NCI-H82 treated with DMSO at 0.1 percent for 48 hours (cell line): ENCODE data around the gene PFDN1.

Source experiments
- DNase-seq: peaks from one replicate; lab custom pipeline; 2025; ENCODE audit not compliant: unreplicated experiment; lab: John Stamatoyannopoulos, UW

PFDN1 gene

DNA sequence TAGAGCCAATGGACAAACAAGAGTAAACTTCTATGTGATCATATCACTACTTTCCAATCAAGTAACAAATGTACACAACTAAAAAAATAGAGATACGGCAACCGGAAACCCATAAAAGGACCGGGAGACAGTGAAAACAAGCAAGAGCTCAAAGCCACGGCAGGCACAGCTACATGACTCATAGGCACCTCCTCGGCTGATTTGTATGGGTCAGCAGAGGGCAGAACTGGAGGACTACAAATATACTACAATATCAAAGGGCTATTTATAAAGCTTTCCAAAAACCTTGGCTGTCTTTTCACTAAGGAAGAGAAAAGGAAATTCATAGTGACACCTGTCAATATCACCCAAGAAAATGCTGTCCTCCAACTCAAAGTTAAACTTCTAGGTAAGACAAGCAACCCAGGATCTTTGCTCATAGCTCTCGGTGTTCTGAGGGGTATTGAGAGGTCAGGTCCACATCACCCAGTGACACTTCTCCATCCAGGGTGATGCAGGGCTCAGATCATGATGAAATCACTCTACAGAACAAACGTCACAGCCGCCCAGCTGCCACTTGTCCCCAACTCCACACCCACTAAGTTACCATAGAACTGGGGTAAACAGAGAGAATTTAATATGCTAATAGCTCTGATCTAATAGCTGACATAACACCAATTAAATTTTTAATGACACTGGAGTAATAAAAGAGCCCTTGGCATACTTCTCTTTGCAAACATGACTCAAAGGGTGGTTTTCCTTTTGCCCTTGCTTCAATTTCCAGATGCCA, 41.3 kb downstream of the PFDN1 start:
- no peak for DNase-seq

DNA sequence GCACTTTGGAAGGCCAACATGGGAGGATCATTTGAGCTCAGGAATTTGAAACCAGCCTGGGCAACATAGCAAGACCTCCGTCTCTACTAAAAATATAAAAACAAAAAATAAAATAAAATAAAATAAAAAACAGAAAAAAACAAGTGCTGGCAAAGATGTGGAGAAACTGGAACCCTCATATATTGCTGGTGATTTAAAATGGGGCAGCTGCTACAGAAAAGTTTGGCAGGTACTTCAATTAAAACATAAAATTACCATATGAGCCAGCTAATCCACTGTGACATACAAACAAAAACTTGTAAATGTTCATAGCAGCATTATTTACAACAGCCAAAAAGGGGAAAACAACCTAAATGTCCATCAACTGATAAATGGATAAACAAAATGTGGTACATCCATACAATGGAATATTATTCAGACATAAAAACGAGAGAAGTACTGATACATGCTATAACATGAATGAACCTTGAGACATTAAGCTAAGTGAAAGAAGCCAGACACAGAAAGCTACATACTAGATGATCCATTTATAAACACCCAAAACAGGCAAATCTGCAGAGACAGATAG, 42.7 kb downstream of the PFDN1 start:
- DNase-seq: no peak

DNA sequence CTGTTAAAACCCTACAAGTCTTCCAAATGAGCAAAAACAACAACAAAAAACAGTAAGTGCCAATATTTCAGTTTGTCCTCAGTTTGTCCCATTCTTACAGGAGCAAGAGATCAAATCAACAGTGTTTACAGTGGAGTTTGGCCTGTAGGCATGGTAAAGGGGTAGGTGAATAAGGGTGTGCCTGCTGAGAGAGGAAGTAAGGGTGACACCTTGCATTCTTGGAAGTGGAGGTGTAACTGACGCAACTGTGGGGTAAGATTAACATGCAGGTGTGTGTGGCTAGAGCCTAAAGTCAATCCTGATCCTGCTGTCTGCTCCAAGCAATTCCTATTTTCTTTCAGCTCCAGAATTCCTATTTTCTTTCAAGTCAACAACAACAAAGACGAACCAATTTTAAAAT, 43.4 kb downstream of the PFDN1 start:
- no peak for DNase-seq

DNA sequence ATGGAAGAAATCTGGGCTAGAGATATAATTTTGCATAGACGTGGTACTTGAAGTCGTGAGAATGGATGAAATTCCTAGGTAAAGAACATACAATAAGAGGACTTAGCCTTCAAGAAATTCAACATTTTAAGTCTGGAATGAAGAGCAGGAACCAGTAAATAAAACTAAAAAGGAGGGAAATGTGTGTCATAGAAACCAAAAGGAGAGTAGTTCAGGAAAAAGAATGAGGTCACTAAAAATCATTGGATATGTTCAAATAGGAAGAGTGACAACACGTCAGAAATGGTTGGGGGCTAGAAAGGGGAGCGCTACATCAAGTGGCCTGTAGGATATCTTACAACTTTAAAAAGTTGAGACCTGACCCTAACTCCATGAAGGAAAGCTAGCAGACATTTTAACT, 44.0 kb downstream of the PFDN1 start:
- DNase-seq: no peak

DNA sequence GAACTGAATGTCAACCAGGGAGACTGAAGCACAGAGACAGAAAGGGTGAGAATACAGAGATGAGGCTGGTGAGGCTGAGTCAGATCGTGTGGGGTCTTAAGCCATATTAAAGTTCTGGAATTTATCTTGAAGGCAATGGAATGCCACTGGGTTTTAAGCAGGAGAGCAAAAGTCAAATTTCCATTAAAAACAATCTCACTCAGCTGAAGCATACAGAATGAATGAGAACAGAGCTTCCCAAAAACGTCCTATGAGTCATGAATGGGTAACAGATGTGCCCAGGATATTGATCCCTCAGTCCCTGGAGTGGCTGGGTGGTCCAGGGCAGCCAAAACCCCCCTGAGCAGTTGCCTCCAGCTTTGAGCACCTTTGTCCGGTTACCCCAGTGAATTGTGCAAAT, 44.9 kb downstream of the PFDN1 start:
- no peak for DNase-seq

DNA sequence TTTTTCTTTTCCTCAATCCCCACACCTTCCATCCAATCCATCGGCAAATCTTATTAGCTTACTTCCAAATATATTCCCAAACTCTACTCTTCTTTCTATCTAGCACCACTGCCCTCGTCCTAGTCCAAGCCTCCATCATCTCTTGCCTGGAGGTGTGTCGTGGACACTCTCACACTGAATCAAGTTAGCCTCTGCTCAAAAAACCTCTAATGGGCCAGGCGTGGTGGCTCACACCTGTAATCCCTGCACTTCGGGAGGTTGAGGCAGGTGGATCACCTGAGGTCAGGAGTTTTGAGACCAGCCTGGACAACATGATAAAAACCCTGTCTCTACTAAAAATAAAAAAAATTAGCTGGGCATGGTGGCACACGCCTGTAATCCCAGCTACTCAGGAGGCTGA, 46.2 kb downstream of the PFDN1 start:
- no peak for DNase-seq

DNA sequence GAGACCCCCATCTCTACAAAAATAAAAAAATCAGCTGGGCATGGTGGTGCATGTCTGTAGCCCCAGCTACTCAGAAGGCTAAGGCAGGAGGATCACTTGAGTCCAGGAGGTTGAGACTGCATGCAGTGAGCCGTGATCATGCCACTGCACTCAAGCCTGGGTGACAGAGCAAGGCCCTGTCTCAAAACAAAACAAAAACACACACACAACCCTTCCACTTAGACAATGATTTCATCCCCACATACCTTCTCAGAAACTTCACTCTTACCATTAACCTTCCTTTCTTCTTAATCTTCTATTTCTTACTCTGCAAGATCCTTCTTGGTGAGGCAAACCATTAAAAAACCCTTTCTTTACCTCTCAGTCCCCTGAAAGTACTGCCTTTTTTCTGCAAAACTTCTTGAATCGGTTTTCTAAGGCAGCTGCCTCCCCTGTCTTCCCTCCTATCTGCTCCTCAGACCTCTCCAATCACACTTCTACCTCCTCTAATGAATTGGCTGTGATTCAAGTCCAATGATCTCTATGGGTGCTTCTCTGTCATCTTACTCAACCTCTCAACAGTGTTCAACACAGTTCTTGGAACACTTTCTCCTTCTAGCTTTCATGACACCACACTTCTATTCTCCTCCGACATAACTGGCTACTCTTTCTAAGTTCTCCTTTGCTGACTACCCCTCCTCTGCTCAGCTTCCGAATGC, 47.3 kb downstream of the PFDN1 start:
- DNase-seq: no peak

DNA sequence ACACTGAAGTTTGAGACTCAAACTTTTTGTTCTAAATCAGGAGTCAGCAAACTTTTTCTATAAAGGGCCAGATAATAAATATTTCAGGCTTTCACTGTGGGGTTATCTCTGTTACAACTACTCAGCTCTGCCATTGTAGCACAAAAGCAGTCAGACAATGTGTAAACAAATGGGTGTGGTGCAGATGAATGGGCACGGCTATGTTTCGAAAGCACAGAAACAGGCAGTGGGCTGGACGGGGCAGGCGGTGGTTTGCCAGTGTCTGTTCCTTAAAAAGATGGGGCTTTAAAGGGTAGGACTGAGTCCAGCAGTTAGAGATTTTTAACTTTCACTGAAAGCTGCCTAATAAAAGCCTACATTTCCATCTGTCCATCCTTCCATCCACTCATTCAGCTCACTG, 48.9 kb downstream of the PFDN1 start:
- DNase-seq: no peak

DNA sequence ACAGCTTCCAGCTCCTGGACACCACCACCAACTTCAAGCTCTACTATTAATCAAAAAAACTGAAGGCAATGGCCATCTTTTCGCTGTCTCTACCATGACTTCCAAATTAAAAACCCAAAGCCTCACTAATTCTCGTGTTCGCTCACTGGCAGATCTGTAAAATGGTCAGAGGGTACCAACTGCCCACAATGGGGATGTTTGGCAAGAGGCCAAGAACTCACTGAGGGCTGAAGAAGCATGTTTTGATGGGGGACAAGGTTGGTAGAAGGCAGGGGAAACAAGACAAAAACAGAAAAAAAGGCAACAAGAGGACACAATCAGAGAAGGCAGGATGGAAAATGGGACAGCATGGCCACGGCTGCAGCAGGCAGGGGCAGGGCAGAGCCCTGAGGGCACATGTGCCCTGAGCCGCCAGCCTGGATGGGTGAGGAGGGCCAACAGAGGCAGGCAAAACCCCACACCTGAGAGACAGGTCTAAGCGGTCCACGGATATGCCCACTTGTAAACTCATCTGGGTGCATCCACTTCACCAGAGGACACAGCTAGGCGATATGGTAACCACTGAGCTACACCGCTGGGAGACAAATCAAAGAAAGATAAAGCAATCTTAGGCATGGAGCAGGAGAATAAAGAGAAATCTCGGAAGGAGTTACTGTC, 50.3 kb downstream of the PFDN1 start:
- no peak for DNase-seq

DNA sequence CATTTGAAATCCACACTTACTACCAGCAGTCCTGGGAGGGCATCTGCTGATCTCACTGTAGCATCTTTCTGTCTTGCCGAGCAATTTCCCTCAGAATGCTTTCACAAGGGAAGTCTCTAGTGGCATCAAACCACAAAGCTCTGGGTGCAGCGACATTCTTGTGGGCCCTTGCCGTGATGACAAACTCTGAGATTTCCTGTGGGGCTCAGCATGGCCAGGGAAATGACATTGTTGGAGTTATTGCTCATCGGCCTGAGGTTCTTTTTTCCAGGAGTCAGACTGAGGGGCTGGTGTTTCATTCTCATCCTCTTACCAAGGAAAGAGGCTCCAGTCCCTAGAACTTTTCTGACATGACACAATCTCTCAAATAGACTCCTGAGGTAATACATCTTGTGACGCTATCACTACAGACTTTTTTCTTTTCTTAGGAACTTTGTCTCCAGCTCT, 51.4 kb downstream of the PFDN1 start:
- DNase-seq: no peak

DNA sequence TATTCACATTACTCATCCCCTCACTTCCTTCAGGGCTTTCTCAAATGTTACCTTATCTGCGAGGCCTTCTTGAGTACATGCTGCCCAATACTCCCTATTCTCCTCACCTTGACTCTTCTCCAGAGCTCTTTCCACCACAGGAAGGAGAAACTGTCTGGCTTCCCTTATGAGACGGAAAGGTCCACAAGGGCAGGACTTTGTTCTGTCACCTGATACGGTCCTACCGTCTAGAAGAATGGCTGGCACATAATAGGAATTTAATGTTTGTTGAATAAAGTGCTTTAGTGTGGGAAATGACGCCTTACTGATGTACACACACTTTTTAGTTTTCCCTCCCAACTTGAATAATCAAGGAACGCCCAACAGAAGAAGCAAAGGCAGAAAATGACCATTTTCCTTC, 52.5 kb downstream of the PFDN1 start:
- no peak for DNase-seq

DNA sequence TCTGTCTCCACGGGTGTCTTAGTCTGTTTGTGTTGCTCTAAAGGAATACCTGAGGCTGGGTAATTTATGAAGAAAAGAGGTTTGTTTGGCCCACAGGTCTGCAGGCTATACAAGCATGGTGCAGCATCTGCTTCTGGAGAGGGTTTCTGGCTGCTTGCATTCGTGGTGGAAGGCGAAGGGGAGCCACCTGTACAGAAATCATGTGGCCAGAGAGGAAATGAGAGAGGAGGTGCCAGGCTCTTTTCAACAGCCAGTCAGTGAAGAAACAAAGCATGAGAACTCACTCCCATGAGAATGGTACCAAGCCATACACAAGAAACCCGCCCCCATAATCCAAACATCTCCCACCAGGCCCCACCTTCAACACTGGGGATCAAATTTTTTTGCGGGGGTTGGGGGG, 53.4 kb downstream of the PFDN1 start:
- DNase-seq: no peak

DNA sequence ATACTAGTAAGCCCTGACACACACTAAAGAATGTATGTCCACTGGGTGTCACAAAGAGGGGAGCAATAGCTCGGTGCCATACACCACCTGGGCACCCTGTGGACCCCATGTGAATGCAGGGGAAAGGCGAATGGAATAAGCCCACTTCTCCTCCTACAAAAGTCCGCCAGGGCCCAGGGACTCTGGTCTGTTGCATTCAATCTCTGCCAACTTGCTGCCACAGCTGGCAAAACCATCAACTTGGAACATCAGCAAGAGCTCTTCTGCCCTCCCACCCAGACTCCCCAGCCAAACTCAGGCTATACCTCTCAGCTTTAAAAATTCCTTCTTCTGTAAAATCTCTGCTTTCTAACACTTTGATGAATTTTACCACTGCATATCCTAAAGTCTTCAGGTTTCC, 54.5 kb downstream of the PFDN1 start:
- DNase-seq: no peak

DNA sequence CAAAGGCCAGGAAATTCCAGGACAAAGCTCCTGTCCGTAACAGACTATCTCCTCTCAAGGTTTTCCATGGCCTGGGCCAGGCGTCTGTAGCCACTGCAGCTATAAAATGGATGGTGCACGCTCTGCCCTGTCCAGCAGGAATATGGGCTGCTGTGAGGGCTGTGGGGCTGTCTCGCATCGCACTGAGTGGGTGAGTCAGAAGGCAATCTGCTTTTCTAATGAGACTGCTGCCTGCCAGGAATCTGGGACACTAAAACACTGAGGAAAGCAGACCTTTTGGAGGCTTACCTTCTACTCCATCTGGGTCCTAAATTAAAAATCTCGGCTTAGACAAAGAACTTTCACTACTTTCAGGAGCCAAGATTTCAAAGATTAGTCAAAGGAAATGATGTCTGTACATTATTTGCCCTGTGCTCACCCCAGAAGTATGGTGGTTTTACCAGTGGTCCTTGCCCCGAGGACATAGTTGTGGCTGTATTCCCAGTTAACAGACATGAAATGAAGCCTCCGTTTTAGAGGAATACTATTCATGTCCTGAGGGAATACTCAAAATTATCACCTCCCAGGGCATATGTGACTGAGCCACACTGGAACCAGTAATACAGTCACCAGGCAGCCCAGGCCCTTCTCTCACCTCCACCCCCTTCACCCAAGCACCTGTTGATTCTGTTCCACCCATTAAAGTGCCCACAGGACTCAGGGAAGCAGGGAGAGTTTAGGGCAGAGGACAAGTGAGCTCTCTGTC, 56.4 kb downstream of the PFDN1 start:
- no peak for DNase-seq

DNA sequence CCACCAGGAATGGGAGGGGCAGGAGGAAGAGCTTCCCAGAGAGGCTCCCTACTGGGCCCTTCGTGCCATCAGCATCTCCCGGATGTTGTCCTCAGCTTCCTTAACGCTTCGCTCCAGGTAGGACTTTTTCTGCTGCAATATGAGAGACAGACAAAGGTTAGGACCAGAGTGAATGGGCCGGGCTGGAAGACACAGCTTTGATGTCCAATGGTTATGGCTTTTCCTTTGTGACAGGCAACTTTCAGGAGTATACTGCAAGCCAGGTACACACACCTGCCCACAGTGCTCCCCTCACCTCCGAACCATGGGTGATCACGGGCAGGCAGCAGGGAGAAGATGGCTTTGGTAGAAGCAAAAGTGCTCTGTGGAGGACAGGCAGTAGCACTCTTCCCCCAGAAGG, 57.0 kb downstream of the PFDN1 start:
- DNase-seq: no peak

DNA sequence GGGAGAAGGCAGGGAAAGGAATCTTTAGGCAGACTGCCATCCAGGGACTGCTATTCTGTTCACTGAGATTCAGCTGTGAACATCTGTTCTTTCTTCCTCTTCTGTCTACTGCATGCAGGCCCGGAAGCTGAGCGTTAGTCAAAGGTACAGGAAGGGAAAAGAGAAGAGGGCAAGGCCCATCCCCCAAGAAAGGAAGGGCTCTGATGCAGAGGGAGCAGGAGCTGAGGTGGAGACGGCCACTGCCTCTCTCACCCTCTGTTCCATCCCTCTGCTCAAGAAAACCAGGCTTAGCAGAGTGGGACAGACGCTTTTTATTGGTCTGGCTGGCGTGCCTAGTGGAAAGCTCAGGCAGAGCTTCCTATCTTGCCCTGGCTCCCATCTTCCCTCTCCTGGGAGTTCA, 57.6 kb downstream of the PFDN1 start:
- DNase-seq: no peak

DNA sequence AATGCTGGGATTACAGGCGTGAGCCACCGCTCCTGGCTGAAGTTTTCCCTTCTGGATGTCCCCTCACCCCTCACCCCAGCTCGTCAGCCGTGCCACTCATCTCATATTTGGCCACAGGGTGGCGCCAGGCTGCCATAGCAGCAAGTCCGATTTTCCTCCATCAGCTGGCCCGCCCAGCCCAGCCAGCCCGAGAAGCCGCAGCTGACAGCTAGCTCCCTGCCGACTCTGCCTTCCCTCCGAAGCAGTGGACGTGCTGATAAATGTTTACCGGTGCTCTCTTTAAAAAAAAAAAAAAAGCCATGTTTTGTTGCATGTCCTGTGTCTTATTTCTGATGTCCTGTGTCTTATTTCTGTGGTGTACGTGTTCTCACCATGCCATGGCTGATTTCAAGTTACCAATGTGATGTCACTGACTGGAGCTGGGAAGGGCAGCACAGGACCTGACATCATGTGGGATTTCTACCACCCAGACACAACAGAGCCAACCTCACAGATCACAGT, 58.3 kb downstream of the PFDN1 start:
- peak; percentile 42 for DNase-seq

DNA sequence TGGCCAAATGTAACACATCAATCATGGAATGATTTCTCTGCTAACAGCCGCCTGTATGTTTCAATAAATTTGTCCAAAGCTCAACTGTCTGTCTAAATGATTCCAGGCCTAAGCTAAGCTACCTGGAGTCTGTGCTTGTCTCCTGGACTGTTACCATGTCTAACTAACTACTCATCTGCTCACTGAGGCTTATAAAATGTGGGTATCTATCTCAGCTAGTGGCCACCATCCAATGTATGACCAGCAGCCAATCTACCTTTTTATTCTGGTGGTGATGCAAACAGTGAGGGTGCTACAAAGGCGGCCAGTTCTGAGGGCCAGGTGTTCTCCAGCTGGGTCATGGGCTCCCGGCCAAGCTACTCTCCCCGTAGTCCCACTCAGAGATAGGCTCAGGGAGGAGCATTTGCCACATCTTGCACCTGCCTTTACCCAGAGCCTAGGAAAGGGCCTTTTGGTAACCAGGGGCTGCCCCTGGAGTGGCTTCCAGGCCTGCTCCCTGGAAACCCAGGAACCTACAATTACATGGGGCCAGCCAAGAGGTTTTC, 59.1 kb downstream of the PFDN1 start:
- no peak for DNase-seq

DNA sequence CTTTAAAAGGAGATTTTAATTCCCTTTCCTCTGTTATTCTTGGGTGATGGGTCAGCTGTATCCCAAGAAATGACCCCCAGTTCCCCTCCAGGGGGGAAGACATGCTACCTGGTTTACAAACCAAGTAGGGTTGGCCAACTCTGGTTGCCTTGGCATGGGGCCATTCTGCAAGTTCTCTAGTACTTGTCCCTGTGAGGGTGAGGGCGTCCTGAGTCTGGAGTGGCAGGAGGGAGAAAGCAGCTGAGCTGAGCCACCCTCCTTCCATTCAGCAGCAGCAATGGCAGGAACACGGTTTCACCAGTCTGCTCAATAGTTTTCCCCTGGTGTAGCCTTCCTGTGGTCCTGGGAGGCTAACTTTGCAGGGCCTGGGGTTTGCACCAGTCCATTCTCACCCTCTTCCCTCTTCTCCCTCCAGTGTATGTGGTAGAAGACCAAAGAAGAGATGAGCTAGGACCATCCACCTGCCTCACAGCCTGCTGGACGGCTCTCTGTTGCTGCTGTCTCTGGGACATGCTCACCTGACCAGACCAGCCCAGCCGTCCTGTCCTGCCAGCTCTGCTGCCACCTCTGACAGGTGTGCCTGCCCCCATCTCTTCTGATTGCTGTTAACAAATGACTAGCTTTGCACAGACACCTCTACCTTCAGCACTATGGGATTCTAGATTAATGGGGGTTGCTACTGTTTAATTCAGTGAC, 59.9 kb downstream of the PFDN1 start:
- DNase-seq: no peak

DNA sequence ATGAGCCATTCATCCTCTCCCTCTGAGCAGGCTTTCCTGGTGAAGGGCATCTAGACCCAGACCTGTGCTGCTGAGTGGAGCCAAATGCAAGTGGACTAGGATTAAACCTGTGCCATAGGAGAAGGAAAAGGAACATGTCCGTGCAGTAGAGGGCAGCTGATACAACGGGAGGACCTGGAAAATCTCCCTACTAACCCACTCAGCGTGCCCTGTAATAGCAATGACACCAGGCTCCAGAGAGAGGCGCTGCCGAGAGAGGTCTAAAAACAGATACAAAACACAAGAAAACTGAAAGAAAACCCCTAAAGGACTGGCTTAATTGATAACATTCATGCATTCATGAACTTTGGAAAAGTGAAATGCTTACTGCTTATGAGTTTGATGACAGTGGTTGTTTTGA, 60.8 kb downstream of the PFDN1 start:
- no peak for DNase-seq
